ENCODE measurements around the gene ATN1.

ATN1 gene

DNA sequence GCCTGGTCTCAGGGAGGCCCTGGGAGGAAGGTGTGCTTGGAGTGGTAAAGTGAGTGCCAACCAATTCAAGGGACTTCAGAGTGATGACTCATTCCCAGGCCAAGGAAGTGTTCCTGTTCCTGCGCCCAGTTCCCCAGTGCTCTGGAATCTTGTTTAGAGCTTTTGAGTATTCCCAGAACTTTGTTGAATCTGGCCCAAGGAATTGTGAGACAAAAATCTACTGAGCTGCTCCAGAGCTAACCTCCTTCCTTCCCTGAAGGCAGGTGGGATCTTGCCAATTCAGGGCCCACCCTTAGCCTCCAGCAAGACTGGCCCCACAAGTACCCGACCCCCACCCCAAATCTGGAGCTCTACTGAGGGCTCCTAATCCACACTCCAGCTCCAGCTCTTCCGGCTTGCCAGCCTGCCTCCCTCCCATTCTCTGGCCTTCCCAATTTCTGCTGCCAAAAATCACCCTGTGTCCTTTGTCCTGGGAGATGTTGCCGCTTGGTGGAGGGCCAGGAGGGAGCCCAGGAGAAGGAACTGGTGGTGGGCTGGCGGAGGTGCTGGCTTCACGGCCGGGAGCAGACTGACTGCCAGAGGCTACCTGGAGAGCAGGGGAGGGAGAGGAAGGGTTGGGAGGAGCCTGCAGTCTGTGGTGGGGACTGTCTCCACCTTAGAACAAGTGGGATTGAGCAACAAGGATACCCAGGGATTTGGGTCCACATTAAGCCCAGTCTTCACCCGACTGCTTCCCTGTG, 2.0 kb upstream of the ATN1 start:
- DNase-seq: no peak

DNA sequence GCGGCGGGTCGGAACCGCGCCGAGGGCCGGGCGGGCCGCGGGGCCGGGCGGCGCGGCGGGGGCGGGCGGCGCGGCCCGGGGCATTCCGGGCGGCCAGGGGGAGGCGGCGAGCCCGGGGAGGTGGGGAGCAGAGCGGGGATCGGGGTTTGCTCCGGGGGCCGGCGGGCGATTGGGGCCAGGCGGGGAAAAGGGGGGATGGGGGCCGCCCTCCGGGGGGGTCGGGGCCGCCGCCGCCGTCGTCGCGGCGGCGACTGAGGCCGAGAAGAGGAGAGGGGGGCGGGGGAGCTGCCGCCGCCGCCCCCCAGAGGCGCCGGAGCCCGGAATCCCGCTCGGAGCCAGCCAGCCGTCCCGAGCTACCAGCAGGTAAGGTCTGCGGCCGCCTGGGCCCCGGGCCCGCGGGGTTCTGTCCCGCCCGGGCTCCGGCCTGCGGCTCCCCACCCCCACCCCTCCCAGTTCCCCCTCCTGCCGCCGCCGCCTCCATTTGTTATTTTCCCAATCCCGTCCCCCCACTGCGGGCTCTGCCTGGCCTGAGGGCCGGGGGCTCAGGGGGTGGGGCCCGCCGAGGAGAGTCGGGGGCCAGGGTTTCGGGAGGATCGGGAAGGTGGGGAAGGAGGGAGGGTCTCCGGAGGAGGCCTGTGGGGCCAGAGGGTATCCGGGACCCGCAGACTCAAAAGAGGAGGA, 403 bp downstream of the ATN1 start:
- DNase-seq: no peak

DNA sequence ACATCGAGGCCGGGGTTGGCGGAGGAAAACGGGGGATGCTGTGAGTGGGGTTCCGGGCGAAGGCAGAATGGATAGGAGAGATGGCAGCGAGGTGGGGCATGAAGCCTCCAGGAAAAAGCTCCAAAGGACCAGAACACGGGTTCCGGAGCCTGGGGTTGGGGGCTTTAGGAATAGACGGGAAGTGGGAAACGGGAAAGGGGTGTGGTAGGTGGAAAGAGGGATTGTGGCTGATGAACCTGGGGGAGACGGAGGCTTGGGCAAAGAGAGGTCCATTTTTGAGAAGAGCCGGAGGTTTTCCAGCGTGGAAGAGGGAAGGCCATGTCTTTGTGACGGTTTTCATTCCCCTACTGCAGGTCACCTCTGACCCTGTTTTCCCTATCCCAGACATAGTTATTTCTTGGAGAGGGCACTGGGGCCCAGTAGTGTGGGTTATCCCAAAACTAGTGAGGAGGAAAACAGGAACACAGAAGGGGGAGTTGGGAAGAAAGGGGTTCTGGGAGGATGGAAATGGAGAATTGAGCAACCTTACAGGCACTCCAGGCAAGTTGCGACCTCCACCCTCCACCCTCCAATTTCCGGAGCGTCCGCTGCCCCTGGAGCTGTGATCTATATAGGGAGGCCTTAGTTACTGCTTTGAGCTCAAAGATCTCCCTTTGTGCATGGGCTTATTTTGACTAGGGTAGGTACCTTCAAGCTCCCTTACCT, 1.1 kb downstream of the ATN1 start:
- DNase-seq: no peak

DNA sequence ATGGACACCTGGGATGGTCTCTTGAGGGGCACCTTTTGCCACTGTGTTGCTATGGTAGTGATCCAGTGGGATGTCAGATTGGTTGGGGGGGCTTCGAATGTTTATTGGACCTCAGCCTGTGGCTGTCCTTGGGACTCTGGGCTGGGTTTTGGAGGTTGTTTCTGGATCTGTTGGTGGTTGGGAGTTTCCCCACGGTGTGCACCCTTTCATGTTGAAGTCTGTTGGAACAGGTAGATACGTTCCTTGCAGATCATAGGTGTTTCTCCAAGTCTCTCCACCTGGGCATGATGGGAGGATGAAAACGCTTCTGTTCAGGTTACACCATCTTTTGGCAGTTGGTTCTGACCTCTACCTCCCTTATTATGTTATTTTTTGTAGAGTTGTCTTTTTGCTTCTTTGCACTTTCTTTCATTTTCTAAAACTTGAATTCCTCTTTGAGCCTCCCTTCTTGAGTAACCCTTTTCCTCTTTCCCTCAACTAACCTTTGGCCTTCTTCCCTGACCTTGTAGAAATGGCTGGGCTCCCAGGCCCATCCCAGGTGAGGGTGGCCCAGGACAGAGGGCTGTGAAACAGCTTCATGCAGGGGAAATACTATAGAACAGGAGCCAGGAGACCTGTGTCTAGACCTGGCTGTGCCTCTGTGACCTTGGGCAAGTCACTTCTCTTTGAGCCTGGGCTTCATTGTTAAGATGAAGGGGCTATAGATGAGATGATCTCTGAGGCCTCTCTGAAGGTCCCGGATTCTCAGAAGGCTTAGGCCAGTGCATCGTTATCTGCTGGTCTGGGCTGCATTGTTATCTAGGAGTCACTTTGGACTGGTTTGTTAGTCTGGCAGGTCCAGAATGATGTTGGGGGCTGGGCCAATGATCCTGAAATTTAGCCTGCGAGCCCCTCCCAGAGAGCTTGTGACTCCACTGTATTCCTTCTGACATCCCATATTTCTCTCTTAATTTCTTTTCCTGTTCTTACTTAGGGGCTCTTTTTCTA, 2.0 kb downstream of the ATN1 start:
- DNase-seq: no peak

DNA sequence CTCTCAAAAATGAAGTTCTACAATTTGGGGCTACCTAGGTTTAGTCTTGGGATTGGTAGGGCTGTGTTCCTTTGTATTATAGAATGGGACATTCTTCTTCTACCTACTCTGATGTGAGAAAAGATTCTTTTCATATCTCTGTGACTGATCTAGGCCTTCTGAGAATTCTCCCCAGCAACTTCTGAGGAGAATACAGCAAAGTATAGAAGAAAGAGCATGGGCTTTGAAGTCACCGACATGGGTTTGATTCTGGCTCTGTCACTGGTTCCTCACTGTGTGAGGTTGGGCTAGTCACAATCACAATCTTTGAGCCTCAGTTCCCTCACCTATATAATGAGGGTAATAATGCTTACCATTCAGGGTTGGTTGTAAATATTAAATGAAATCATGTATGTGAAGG, 5.0 kb downstream of the ATN1 start:
- DNase-seq: no peak

DNA sequence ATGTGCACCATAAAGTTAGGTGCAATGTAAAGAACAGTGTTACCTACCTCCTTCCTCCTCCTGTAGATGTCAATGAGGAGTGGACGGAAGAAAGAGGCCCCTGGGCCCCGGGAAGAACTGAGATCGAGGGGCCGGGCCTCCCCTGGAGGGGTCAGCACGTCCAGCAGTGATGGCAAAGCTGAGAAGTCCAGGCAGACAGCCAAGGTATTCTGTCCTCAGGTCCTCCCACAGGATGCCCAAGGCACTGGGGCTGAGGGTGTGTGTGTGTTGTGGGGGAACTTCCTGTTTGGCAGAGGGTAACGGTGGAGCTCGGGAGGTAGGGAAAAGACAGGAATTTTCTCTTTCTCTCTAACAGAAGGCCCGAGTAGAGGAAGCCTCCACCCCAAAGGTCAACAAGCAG, 6.4 kb downstream of the ATN1 start:
- DNase-seq: no peak

DNA sequence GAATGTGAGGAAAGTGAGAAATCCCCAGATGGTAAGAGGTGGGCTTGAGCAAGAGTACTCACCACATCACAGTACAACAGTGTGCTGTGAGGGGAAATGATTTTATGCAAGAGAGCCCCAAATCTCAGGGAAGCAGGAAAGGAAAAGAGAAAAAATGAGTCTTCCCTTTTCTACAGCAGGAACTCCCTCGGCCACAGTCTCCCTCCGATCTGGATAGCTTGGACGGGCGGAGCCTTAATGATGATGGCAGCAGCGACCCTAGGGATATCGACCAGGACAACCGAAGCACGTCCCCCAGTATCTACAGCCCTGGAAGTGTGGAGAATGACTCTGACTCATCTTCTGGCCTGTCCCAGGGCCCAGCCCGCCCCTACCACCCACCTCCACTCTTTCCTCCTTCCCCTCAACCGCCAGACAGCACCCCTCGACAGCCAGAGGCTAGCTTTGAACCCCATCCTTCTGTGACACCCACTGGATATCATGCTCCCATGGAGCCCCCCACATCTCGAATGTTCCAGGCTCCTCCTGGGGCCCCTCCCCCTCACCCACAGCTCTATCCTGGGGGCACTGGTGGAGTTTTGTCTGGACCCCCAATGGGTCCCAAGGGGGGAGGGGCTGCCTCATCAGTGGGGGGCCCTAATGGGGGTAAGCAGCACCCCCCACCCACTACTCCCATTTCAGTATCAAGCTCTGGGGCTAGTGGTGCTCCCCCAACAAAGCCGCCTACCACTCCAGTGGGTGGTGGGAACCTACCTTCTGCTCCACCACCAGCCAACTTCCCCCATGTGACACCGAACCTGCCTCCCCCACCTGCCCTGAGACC, 7.8 kb downstream of the ATN1 start:
- no peak for DNase-seq

DNA sequence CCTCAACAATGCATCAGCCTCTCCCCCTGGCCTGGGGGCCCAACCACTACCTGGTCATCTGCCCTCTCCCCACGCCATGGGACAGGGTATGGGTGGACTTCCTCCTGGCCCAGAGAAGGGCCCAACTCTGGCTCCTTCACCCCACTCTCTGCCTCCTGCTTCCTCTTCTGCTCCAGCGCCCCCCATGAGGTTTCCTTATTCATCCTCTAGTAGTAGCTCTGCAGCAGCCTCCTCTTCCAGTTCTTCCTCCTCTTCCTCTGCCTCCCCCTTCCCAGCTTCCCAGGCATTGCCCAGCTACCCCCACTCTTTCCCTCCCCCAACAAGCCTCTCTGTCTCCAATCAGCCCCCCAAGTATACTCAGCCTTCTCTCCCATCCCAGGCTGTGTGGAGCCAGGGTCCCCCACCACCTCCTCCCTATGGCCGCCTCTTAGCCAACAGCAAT, 8.5 kb downstream of the ATN1 start:
- no peak for DNase-seq

DNA sequence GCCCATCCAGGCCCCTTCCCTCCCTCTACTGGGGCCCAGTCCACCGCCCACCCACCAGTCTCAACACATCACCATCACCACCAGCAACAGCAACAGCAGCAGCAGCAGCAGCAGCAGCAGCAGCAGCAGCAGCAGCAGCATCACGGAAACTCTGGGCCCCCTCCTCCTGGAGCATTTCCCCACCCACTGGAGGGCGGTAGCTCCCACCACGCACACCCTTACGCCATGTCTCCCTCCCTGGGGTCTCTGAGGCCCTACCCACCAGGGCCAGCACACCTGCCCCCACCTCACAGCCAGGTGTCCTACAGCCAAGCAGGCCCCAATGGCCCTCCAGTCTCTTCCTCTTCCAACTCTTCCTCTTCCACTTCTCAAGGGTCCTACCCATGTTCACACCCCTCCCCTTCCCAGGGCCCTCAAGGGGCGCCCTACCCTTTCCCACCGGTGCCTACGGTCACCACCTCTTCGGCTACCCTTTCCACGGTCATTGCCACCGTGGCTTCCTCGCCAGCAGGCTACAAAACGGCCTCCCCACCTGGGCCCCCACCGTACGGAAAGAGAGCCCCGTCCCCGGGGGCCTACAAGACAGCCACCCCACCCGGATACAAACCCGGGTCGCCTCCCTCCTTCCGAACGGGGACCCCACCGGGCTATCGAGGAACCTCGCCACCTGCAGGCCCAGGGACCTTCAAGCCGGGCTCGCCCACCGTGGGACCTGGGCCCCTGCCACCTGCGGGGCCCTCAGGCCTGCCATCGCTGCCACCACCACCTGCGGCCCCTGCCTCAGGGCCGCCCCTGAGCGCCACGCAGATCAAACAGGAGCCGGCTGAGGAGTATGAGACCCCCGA, 9.1 kb downstream of the ATN1 start:
- peak; percentile 78 for DNase-seq

DNA sequence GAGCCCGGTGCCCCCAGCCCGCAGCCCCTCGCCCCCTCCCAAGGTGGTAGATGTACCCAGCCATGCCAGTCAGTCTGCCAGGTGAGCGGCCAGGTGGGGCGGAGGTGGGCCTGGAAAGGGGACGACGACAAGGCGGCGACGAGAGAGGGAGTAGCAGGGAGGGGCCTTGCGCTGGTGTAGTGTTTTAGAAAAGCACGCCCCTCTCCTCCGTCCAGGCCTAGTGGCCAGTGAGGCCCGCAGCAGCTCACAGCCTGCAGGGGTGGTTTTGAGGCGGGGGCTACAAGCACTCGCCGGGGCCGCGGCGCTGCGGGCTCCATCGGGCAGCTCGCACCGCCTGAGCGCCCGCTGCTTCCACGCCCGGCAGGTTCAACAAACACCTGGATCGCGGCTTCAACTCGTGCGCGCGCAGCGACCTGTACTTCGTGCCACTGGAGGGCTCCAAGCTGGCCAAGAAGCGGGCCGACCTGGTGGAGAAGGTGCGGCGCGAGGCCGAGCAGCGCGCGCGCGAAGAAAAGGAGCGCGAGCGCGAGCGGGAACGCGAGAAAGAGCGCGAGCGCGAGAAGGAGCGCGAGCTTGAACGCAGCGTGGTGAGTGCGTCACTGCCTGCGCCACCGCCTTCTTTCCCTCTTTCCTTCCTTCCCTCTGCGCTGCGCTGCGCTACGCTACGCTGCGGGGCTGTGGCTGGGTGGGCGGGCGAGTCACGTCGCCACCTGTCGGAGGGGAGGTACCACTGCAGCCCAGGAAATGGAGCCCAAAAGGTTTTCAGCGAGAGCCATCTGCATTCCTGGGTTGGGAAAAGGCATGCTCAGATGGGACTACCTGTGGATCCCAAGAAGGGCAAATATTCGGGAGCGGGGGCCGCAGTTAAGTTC, 10.0 kb downstream of the ATN1 start:
- DNase-seq: peak; percentile 91

DNA sequence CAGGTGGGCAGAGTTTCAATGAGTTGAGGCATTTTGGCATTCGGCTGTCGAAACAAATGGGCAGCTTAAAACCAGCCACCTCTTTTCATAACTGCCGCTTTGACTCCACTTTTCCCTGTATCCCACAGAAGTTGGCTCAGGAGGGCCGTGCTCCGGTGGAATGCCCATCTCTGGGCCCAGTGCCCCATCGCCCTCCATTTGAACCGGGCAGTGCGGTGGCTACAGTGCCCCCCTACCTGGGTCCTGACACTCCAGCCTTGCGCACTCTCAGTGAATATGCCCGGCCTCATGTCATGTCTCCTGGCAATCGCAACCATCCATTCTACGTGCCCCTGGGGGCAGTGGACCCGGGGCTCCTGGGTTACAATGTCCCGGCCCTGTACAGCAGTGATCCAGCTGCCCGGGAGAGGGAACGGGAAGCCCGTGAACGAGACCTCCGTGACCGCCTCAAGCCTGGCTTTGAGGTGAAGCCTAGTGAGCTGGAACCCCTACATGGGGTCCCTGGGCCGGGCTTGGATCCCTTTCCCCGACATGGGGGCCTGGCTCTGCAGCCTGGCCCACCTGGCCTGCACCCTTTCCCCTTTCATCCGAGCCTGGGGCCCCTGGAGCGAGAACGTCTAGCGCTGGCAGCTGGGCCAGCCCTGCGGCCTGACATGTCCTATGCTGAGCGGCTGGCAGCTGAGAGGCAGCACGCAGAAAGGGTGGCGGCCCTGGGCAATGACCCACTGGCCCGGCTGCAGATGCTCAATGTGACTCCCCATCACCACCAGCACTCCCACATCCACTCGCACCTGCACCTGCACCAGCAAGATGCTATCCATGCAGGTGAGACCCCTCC, 10.8 kb downstream of the ATN1 start:
- DNase-seq: no peak

DNA sequence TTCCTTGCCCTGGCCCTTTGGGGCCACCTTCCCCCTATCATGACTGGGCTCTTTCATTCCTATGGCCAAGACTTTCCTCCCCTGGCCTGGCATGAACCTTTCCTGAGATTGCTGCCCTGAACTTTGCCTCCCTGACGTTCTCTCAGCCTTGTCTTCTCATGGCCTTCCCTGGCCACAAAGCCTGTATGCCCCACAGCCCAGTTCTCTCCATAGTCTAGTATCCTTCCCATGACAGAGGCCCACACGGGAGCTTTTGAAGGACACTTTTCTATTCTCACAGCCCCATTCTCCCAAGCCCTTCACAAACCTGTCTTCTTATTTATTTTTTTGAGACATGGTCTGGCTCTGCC, 11.4 kb downstream of the ATN1 start:
- DNase-seq: no peak

DNA sequence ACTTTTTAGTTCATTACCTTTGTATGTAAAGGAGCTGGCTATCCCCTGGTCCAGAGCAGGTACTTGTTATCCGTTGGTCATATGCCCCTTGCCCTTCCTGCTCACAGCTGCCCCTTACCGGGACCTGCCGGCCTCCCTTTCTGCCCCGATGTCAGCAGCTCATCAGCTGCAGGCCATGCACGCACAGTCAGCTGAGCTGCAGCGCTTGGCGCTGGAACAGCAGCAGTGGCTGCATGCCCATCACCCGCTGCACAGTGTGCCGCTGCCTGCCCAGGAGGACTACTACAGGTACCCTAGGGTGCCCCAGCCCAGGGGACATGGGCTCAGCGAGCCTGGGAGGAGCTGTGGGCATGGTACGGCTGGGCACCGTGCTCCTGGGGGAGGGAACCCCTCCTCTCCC, 13.5 kb downstream of the ATN1 start:
- DNase-seq: no peak

DNA sequence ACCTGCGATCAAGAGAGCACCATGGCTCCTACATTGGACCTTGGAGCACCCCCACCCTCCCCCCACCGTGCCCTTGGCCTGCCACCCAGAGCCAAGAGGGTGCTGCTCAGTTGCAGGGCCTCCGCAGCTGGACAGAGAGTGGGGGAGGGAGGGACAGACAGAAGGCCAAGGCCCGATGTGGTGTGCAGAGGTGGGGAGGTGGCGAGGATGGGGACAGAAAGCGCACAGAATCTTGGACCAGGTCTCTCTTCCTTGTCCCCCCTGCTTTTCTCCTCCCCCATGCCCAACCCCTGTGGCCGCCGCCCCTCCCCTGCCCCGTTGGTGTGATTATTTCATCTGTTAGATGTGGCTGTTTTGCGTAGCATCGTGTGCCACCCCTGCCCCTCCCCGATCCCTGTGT, 14.0 kb downstream of the ATN1 start:
- no peak for DNase-seq

DNA sequence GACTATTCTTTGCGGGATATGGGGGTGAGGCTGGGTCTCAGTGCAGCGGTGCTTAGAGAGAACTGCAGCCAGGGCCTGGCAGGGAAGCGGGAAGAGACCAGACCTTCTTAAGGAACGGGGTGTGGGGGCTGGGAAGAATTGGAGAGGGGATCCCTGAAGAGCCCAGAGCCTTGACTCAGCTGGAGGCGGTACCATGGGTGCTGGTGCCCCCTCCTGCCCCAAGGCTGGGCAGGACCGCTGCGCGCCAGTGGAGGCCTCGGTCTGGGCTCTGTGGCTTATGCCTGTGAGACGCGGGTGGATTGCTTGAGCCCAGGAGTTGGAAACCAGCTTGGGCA, 14.5 kb downstream of the ATN1 start:
- no peak for DNase-seq

DNA sequence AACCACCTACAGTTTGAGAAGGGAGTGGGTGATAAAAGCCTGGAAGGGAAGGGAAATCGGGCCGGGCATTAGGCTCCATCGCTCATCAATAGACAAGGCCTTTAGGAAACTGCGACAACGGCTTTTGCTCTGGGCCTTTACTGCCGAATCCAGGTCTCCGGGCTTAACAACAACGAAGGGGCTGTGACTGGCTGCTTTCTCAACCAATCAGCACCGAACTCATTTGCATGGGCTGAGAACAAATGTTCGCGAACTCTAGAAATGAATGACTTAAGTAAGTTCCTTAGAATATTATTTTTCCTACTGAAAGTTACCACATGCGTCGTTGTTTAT, 15.6 kb downstream of the ATN1 start:
- DNase-seq: peak; percentile 76

DNA sequence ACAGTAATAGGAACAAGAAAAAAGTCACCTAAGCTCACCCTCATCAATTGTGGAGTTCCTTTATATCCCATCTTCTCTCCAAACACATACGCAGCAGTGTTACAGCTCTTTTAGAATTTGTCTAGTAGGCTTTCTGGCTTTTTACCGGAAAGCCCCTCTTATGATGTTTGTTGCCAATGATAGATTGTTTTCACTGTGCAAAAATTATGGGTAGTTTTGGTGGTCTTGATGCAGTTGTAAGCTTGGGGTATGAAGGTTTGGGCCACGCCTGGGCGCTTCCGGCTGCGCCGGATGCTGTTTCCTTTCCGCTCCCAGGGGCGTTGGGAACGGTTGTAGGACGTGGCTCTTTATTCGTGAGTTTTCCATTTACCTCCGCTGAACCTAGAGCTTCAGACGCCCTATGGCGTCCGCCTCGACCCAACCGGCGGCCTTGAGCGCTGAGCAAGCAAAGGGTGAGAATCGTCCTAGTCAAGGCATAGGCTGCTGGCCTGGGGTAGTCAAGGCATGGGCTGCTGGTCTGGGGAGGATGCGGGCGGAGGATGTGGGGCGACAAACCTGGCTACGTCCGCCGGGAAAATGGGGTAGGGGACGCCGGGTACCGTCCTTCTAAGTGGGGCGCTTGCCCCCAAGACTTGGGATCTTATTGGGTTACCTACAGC, 16.1 kb downstream of the ATN1 start, which contains the start of the genes C12orf57 and RNU7-1:
Gene C12orf57 (plus strand): TSS at position 301 of the 659 bp plus-strand sequence. CDS start 100 bp downstream, at position 401.
Gene RNU7-1 (plus strand): TSS at position 95 of the 659 bp plus-strand sequence.
- peak; percentile 79 for DNase-seq

DNA sequence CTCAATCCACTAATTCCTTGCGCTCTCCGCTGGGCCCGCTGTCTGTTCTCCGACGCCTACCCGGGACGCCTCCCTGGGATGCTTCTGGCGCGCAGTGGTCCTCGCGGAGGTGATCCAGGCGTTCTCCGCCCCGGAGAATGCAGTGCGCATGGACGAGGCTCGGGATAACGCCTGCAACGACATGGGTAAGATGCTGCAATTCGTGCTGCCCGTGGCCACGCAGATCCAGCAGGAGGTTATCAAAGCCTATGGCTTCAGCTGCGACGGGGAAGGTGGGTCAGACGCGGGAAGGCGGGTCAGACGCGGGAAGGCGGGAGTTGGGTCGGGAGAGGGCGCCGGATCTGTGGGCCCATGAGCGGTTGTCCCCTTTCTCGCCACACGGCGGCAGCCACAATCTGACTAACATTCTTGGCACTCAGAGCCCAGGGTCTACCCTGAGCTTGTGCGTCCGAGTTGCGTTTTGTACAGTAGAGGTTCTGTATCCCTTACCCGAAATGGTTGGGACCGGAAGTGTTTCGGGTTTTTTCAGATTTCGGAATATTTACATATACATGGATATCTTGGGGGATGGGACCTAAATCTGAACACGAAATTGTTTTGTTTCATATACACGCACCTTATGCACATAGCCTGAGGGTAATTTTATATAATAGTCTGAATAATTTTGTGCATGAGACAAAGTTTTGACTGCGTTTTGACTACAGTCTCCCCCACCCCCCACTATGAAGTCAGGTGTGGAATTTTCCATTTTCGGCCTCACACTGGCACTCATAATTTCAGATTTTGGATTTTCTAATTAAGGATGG, 16.8 kb downstream of the ATN1 start:
- DNase-seq: peak; percentile 85
